Measurements from ENCODE around the gene CASP4. TPM values are rescaled to one million over a fixed set of nuclear protein-coding genes. Genes with fewer than 3 reads are reported as not detected.

CASP4 gene
- total RNA-seq = 10 to 100 TPM; 43.9 to 49.8 TPM

GRCh38 chr11:104968355-104968855, at the start of gene CASP4:
Gene CASP4, minus strand, starts transcription at chr11:104968574. Its CDS starts 49 bp downstream, at chr11:104968525.
- peak; percentile 55 for DNase-seq (ENCODE audit: low spot score)
- intact Hi-C loops (cut with DNase I) = no loop called here
- under 1% methylated on average over 4 of the region's 4 CpGs for WGBS
- Histone ChIP-seq H3K36me3 (no peaks in the 10 kb centered on the region), H3K4me3 (peak within 1 kb of the TSS; percentile 48 to 51), H3K27ac (peak within 1 kb of the TSS; percentile 85 to 89), H3K9me3 (no peaks in the 10 kb centered on the region), H3K27me3 (replicated peaks; ENCODE audit: insufficient read depth) (no peaks in the 10 kb centered on the region), H3K4me1 (replicated peaks) (no peaks in the 10 kb centered on the region)
- no peak for TF ChIP-seq POLR2A (IDR thresholded peaks at IDR 0.05)
- TF ChIP-seq, protein P1, sequence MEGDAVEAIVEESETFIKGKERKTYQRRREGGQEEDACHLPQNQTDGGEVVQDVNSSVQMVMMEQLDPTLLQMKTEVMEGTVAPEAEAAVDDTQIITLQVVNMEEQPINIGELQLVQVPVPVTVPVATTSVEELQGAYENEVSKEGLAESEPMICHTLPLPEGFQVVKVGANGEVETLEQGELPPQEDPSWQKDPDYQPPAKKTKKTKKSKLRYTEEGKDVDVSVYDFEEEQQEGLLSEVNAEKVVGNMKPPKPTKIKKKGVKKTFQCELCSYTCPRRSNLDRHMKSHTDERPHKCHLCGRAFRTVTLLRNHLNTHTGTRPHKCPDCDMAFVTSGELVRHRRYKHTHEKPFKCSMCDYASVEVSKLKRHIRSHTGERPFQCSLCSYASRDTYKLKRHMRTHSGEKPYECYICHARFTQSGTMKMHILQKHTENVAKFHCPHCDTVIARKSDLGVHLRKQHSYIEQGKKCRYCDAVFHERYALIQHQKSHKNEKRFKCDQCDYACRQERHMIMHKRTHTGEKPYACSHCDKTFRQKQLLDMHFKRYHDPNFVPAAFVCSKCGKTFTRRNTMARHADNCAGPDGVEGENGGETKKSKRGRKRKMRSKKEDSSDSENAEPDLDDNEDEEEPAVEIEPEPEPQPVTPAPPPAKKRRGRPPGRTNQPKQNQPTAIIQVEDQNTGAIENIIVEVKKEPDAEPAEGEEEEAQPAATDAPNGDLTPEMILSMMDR (IDR thresholded peaks at IDR 0.05) = no peak
- peak; percentile 87 for TF ChIP-seq POLR2AphosphoS5 (IDR thresholded peaks at IDR 0.05)

- intact Hi-C loops (cut with DNase I) = no loop called here
- Histone ChIP-seq H3K27ac (no peak overlapping the region), H3K27me3 (replicated peaks; ENCODE audit: insufficient read depth) (no peaks in the 10 kb centered on the region), H3K9me3 (no peaks in the 10 kb centered on the region), H3K36me3 (no peaks in the 10 kb centered on the region), H3K4me1 (replicated peaks) (no peaks in the 10 kb centered on the region), H3K4me3 (no peak overlapping the region)
- TF ChIP-seq, protein P1 (IDR thresholded peaks at IDR 0.05) = no peak
- TF ChIP-seq POLR2AphosphoS5 (IDR thresholded peaks at IDR 0.05) (no peak), POLR2A (IDR thresholded peaks at IDR 0.05) (no peak)
- DNase-seq (ENCODE audit: low spot score) = no peak
These were observed 39.1 kb upstream of the CASP4 start for GRCh38 chr11:105007463-105007862.

- Histone ChIP-seq H3K4me1 (replicated peaks) (no peaks in the 10 kb centered on the region), H3K4me3 (no peak overlapping the region), H3K9me3 (no peaks in the 10 kb centered on the region), H3K36me3 (no peaks in the 10 kb centered on the region), H3K27me3 (replicated peaks; ENCODE audit: insufficient read depth) (no peaks in the 10 kb centered on the region), H3K27ac (no peak overlapping the region)
- WGBS = 91% methylated on average over 3 of the region's 3 CpGs
- DNase-seq (ENCODE audit: low spot score) = no peak
- intact Hi-C loops (cut with DNase I) = no loop called here
- TF ChIP-seq POLR2AphosphoS5 (IDR thresholded peaks at IDR 0.05) = no peak
- no peak for TF ChIP-seq POLR2A (IDR thresholded peaks at IDR 0.05)
- TF ChIP-seq, protein P1 (IDR thresholded peaks at IDR 0.05) = no peak
These were observed 37.1 kb upstream of the CASP4 start for GRCh38 chr11:105005451-105005845.

DNA sequence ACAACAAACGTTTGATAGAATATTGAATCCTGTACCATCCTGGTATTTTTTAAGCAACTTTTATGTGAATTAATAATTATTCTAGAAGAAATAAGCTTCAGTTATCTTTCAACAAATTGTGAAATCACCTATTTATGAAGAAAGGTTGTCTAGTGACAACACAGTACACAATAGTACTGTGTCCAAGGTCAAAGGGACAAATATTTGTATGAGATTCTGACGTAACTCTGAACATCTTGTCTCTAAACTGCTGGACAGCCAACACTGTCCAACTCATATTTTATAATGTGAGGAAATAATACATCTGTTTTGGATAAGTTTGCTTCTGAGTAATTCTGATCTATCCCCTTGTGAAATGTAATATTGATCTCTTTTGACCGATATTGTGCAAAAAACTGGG, 35.6 kb upstream of the CASP4 start:
- H3K36me3 ChIP-seq = no peaks in the 10 kb centered on the region
- intact Hi-C loops (cut with DNase I) = no loop called here
- H3K9me3 ChIP-seq = no peaks in the 10 kb centered on the region
- WGBS = 61% methylated on average over 3 of the region's 3 CpGs
- TF ChIP-seq POLR2A (IDR thresholded peaks at IDR 0.05) (no peak), POLR2AphosphoS5 (IDR thresholded peaks at IDR 0.05) (no peak)
- TF ChIP-seq, protein P1 (IDR thresholded peaks at IDR 0.05) = no peak
- no peak overlapping the region for H3K4me3 ChIP-seq
- no peak for DNase-seq (ENCODE audit: low spot score)
- no peaks in the 10 kb centered on the region for H3K27me3 ChIP-seq (replicated peaks; ENCODE audit: insufficient read depth)
- H3K4me1 ChIP-seq (replicated peaks) = no peaks in the 10 kb centered on the region
- H3K27ac ChIP-seq = no peak overlapping the region

DNA sequence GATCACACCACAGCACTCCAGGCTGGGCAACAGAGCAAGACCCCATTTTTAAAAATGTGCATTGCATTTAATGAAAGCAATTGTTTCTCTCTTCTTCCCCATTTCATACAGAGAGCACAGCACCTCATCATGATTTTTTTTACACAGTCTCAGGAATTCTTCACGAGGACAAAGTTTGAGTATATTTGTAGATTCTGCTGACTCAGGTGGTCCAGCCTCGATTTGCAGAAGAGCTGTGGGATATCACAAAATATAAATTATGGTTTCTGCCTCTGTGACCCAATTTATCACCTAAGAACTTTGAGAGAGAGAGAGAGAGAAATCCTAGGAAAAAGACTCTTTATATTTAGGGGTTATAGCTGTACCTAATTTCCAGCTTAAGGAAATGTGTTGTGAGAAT, 34.8 kb upstream of the CASP4 start:
- TF ChIP-seq, protein P1 (IDR thresholded peaks at IDR 0.05) = no peak
- no peak for TF ChIP-seq POLR2A (IDR thresholded peaks at IDR 0.05)
- no peak for TF ChIP-seq POLR2AphosphoS5 (IDR thresholded peaks at IDR 0.05)
- no peak for DNase-seq (ENCODE audit: low spot score)
- Histone ChIP-seq H3K27ac (no peak overlapping the region), H3K9me3 (no peaks in the 10 kb centered on the region), H3K4me1 (replicated peaks) (no peaks in the 10 kb centered on the region), H3K36me3 (no peaks in the 10 kb centered on the region), H3K4me3 (no peak overlapping the region), H3K27me3 (replicated peaks; ENCODE audit: insufficient read depth) (no peaks in the 10 kb centered on the region)
- 85% methylated on average over 2 of the region's 2 CpGs for WGBS
- intact Hi-C loops (cut with DNase I) = no loop called here
